Measurements from ENCODE around the gene SASH1.
"Not testable (repeated sequence)": the region's sequence is repeated elsewhere in the genome, so short reads cannot be mapped to it uniquely, and the experiment has no call there.

SASH1 gene

DNA sequence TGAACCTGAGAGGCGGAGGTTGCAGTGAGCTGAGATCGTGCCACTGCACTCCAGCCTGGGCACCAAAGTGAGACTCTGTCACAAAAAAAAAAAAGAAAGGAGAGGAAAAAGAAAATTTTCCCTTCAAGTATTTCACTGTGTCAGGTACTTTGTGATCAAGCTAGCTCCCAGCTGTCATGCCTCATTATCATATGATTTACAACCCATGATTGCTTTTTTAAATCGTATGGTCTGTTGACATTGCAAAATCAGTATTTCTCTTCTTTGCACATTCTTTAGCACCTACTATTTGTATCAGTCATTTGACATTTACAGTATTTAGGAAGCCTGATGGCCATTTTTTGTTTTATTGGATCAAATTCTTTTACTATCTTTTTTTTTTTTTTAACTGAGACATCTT lies 22.4 kb downstream of the SASH1 start:
- DNase-seq (ENCODE audit: low read depth, low spot score), result no peak

DNA sequence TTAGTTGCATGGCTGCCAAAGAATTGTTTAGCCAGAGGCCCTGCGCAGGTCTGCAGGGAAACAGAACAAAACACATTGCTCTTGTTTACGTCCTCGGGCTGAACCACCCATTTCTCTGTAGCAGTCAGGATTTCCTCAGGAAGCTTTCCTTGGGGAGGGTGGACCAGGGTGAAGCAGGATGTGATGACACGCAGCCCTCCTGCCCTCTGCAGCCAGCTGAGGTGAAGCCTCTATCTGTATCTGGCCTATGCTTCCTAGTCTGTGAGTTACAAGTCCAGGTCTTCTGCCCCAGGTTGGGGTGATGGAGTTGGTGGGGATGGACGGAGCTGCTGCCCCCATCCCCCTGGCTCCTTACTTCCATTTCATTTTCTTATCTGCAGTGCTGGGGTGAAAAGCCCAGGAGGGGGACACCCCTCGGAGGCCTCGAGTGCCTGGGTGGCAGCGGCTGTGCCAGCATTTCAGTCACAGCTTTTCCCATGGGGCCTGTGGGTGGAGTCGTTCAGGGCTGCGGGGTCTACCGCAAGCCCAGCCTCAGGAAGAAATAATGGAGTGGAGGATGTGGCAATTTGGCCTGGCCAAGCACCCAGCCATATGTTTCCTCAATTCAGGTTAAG lies 24.9 kb downstream of the SASH1 start:
- peak; percentile 44 for DNase-seq (ENCODE audit: low read depth, low spot score)

DNA sequence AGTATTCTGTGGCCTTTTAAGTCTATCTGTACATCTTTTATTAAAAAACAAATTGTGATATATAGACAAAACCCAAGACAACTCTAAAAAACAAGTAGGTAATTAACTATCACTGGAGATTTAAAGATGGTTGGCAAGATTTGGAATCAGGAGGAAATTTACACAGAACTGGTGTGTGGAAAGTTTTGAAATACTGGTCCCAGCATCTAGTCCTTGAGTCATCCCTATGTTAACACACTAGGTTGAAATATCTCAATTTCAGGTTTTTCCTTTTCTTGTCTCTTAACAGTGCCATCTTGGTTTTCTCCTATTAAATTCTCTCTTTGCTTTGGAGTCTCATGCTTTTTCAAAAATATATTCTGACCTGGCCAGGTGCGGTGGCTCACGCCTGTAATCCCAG lies 27.5 kb downstream of the SASH1 start:
- DNase-seq (ENCODE audit: low read depth, low spot score), result no peak

DNA sequence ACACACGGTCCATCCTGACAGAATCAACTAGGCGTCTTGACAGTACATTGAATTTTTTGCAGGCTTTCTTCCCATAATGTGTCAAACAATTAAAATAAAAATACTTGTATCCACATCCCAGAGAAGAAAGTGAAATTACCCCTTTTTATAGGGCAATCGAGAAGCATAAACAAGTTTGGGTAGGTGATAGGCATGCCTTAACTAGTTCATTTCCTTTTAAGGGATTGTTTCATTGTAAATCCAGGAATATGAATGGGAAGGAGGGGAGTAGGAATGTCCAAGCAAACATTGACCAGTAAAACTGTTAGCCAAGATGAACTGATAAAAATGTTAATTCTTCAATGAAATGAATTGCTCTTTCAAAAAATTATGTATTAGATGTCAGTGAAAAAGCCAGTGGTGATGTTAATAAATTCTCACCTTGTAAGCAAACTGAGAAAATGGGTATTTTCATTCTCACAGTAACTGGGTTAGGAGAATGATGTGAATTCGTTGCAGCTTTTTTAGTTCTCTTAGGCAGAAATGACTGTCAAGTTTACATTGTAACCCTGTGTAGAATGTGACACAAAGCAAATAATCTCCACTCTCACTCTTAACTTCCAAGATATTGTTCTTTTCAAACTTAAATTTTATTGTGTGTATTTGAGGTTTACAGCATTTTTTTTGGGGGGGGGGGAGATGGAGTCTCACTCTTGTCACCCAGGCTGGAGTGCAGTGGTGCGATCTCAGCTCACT lies 31.6 kb downstream of the SASH1 start:
- DNase-seq (ENCODE audit: low read depth, low spot score), result no peak

DNA sequence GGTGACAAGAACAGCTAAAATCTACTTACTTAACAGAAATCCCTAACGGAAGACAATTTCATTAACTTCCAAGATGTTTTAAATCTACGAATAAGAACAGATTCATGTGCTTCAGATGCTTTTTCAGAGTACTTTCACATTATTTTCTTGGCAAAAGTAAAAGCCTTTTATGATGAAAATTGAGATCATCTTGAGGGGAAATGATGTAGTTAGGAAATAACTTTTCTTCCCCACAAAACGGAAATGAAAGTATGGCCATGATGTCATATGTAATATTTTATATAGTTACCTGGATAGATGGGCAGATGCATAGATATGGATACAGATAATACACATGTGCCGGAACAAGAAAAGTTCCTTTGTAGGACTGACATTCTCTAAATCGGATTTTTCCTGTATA lies 32.8 kb downstream of the SASH1 start:
- no peak for DNase-seq (ENCODE audit: low read depth, low spot score)

DNA sequence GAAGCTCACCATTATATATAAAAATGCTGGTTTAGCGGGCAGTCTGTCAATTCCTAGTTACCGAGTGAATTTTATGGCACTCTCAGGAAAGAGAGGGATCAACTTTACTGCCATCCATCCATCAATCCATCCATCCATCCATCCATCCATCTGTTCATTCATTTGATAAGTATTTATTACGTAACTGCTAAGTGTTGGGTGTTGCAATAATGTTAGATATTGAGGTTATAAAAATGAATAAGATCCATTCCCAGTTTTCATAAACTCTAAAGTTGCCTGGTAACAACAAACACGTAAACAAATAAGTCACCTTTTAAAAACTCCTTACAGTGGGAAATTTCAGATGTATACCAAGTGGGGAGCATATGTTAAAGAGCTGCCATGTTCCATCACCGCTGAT lies 36.8 kb downstream of the SASH1 start:
- no peak for DNase-seq (ENCODE audit: low read depth, low spot score)

DNA sequence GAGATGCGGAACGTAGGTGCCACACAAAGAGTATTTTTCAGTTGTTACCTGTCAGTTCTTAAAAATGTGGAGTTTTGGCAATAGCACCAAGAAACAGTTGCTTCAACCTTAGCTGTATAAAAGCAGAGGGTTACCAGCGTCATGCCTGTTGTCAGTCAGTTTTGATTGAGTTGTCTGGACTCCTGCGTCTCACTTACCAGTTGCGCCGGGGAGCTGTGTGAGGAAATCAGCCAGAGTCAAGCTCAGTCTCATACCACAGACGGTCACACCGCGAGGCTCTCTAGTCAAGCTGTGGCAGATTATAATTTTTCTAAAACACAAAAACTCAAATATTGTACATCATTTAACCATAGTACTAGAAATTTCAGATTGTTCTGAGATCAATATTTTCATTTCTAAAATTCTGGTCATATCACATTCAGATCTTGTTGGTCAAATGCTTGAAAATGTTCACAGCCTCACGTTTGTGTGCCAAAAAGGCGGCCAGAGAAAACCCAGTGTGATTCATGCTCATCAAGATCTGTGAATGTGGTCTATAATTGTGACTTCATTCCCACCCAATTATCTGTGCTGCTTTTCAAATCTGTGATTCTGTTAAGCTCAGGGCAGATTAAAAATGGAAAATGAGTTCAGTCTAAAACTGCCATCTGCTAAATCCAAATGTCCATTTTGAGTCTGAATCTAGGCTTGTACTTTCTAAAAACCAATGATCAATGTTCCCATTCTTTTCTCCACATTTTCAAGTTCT lies 37.5 kb downstream of the SASH1 start:
- DNase-seq (ENCODE audit: low read depth, low spot score), result no peak

DNA sequence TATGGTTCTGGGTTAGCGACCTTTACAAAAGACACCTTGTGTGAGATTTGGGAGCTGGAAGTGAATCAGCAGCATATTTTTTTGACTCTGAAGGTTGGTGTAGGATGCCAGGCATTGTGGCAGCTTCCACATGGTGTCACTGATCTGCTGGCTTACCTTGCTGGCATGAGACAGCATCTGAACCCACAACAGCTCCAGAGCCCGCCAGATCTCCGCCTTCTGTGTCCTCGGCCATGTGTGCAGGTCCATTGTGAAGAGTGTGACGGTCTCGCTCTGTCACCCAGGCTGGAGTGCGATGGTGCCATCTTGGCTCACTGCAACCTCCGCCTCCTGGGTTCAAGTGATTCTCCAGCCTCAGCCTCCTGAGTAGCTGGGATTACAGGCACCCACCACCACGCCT lies 39.4 kb downstream of the SASH1 start:
- not testable (repeated sequence) for DNase-seq (ENCODE audit: low read depth, low spot score)

DNA sequence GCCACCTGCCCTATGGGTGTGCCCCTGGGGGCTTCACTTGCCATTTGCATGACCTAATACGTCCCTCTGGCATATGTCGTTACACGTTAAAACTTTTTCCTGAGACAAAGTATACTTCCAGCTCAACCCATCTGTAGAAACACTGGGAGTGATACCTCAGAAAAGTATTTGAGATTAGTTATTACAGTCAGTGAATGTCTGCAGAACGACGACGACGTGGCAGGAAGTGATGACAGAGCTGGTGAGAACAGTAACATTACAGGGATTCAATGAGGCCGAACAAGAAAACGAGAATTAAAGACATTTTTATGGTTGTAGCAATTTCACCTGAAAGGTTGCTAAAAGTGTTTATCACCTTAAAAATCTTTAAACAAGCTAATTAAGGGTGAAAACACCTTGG lies 40.2 kb downstream of the SASH1 start:
- DNase-seq (ENCODE audit: low read depth, low spot score), result no peak

DNA sequence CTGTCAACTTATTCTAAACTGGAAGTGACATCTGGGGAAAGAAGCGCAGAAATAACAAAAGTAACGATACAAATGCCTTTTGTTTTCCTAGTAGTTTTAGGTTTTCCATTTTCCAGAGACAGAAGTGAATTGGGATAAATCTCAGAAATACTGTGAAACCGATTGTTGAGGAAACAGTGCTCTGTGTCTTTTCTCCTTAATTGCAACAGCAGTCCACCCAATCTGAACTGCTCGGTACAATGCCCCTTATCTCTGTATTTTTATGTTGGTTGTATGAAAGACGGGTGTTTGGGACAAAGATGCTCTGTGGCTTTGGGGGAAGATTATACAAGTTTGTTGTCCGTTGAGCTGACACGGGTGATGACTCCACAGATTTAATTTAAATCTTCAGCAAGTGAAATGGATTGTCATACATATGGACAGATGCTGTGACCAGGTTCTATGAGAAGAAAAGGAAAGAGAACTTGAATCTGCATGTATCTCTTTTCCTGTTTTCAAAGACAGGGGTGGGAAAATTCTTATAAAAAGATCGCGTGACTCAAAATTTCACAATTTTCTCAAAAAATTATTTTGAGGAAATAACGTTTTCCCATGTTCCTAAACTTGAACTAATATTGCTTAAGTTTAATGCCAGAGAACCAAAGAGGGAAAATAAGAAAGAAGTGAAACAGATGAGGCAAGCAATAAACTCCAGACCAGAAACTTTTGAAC lies 41.2 kb downstream of the SASH1 start:
- DNase-seq (ENCODE audit: low read depth, low spot score), result no peak

DNA sequence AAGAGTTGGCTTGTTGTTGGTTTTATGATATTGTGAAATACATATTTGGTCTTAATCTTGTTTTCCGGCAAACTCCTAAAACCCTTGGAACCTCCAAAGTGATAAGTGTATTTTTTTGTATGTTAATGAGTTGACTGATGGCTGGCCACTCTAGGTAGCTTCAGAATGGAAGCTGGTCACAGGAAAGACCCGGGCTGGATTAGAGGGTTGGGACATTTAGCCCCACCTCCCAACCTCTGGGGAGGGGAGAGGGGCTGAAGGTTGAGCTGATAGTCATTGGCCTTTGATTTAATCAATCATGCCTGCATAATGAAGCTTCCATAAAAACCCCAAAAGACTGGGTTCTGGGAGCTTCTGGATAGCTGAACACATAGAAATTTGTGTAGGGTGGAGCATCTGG lies 42.7 kb downstream of the SASH1 start:
- DNase-seq (ENCODE audit: low read depth, low spot score), result no peak

DNA sequence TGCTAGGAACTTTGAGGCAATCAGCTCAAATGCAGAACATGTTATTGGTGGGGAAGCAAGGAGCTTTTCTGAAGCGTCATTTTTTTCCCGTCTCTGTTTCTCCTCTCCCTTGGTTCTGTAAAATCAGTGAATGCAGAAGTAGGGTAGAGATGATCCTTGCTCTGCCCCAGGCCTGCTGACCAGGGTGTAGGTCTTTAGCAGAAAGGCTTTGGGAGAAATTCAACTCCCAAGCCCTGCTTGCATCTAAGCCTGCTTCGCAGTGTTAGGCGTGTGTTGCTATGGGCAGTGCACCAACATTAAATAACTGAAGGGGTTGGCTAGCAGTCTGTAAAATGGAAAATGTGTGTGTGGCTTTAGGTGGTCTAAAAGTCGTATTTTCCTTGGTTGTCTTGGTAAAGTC lies 45.9 kb downstream of the SASH1 start:
- DNase-seq (ENCODE audit: low read depth, low spot score), result no peak

DNA sequence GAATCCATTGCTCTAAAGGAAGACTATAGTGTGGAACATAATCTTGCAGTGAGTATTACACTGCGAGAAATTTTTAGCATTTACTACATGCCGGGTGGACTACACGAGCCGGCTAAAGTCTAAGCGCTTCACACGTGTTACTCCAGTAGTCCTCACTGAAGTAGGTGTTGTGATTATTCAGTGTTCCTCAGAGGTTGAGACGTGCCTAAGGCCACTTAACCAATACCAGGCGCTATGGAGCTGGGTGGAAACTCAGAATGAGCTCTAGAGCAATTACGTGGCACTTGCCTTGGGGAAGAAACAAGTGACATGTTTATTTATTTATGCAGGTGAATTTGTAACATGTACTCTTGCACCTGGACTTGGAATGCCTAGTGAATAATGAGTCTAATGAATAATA lies 46.4 kb downstream of the SASH1 start:
- DNase-seq (ENCODE audit: low read depth, low spot score), result no peak

DNA sequence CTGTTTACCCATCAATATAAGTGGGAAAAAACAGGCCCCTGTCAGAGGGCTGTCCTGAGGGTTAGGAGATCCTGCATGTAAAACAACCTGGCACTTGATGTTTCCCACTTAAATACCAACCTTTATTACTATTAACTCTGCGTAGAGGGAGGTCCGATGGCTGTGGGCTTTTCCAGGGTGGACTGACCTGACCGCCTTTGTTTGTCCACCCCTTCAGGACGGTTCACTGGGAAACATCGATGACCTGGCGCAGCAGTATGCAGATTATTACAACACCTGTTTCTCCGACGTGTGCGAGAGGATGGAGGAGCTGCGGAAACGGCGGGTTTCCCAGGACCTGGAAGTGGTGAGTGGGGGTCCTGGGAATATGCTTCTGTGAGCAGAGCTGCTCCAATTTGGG lies 47.3 kb downstream of the SASH1 start:
- no peak for DNase-seq (ENCODE audit: low read depth, low spot score)

DNA sequence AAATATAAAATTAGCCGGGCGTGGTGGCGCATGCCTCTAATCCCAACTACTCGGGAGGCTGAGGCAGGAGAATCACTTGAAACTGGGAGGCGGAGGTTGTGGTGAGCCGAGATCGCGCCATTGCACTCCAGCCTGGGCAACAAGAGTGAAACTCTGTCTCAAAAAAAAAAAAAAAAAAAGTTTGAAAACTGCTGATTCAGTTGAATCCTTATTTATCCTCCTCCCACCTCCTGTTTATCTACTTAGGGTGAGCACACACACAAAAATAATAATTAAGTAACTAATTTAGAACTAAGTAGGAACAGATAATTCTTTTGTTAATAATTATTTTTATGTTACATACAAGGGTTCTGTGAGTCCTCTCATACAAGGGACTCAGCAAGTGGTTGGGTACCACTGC lies 49.5 kb downstream of the SASH1 start:
- DNase-seq (ENCODE audit: low read depth, low spot score), result not testable (repeated sequence)

DNA sequence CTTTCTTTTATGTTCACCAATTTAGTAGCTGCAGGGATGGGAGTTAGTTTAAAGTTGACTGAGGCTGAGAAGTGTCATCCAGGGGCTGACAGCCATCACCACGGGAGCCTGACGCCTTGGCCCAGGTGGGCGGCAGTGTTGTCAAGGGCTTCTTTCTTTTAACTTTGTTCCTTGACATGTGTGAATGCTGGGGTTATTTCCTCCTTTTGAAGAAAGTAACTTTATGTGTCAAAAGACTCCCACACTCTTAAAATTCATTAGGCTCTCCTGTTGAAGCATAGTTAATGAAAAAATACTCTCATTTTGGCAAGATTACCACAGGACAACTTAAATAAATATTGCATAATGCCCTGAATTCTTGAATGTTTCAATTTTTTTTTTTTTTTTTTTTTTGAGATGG lies 50.0 kb downstream of the SASH1 start:
- DNase-seq (ENCODE audit: low read depth, low spot score), result no peak

DNA sequence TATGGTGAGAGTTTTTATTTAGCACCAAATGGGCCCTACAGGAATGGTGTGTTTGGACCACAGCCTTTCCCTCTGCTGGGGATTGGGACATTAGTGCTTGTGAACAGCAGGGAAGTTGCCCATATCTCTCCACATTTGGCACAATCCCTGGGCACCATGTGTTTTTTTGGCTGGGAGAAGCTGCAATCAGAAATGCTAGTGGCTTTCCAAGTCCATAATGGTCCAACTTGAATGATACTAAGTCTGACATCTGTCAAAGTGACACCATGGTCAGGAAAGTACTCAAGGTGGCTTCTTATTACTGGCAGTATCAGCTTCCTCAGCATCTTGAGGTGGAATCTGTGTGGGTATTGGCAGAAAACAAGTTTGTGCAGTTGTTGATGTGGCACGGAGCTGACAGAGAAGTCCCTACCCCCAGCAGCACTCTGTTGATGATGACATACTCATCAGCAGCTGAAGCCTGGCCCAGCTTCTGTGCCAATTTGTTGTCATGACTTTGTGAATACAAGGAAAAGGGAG lies 53.0 kb downstream of the SASH1 start:
- DNase-seq (ENCODE audit: low read depth, low spot score), result no peak

DNA sequence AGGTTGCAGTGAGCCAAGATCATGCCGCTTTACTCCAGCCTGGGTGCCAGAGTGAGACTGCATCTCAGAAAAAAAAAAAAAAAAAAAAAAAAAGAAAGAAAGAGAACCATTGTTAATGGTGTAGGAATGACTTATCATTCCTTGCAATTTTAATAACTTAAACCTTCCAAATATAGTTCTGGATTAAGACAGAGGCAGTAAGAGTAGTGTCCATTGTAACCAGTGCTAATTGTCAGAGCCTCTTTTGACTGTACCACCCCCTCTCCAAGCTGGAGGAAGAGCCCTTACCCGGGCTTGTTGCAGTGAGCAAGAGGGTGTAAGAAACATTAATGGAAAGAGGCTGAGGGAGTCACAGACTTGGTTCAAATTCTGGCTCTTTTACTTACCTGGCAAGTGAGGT lies 53.8 kb downstream of the SASH1 start:
- no peak for DNase-seq (ENCODE audit: low read depth, low spot score)

DNA sequence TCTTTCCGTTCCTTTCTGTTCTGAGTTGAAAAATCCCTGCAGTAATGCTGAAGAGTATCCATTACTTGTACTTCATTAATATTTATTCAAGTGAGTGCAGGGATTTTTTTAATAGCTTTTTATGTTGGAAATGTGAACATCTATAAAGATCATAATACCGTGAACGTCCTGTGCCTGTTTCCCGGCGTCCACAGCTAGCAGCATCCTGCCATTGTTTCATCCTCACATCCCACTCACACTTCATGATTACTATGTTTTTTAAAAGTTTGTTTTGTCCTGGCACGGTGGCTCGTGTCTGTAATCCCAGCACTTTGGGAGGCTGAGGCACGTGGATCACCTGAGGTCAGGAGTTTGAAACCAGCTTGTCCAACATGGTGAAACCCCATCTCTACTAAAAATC lies 54.3 kb downstream of the SASH1 start:
- no peak for DNase-seq (ENCODE audit: low read depth, low spot score)

DNA sequence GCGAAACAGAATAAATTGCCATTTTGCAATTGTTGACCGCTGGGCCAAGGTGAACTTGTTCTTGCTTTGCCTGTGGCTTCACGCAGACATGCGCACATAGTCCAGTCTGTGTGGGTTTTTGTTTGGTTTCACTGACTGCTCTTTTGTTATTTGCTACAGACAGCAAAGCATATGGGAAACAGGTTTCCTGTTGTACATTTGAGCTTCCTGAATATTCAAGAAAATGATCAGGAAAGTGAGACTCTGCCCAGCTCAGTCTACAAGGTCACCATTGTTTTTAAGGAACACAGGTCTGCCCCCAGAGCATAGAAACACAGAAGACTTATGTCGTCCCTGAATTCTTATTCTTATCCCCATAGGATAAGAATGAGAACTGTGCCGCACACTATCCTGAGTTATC lies 55.6 kb downstream of the SASH1 start:
- no peak for DNase-seq (ENCODE audit: low read depth, low spot score)

DNA sequence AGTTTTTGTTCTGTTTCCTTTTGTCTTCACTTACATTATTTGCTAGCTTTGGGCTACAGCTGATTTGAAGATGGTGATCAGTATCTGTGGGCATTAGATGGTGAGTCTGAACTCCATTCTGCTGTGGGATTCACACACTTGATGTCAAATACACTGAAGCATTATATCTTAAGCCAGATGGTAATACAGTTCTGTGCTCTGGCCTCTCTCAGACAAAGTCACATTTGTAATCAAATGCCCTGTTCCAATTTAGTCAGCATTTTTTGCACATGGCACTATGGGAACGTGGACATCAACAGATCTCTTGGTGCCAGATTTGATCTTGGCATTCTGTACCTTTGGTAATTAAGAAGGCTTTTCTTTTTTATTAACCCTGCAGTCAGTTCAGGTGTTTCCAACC lies 56.0 kb downstream of the SASH1 start:
- no peak for DNase-seq (ENCODE audit: low read depth, low spot score)

DNA sequence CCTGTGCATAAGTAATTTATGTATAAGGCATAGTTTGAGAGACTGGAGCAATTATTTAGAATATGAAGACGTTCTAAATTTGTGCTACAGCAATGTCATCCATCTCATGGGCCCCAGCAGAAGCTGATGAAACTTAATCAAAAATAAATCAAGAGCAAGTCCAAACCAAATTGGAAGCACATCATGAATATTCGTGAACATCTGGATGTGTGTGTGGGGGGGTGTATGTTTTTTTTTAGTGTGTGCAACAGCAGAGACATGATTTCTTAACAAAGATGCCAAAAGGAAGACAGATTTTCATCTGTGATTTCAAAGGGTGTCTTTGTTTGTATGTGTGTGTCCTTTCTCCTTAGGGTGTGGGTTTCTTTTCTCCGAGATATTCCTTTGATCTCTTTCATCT lies 58.9 kb downstream of the SASH1 start:
- no peak for DNase-seq (ENCODE audit: low read depth, low spot score)

Data from smooth muscle cell of the brain vasculature (primary cell).